HepG2 (cell line): Measurements from ENCODE around the gene ABHD4. TPM values are rescaled to one million over a fixed set of nuclear protein-coding genes. Genes with fewer than 3 reads are reported as not detected.

Source experiments
- ATAC-seq: fragments of 200-7000 bp; cut with Tn5 transposase; 3 replicates; pipeline ENCODE4 v1.9.1; 2020; ENCODE audit warnings: mild to moderate bottlenecking, moderate library complexity
- BruUV-seq: library from RNA; stranded (reverse); fragments of 400-500 nt; replicated peaks from 2 replicates; lab custom pipeline; 2021; lab: Mats Ljungman, UMichigan
- CTCF ChIA-PET: fragments of 300-600 bp; formaldehyde crosslinking; extraction: SDS; loops from one replicate; lab custom pipeline; 2021; ENCODE audit warnings: low total read pairs, inconsistent platforms, low intra/inter-chr PET ratio; lab: Yijun Ruan, JAX
- POLR2A ChIA-PET: fragments of 350-600 bp; sonication (Branson Sonifier 250); formaldehyde crosslinking; loops from one replicate; lab custom pipeline; 2020; ENCODE audit warnings: antibody characterized with exemption, inconsistent platforms; lab: Yijun Ruan, JAX
- DNase-seq: peaks from one replicate; pipeline ENCODE4 v3.0.0-alpha.2; 2015; ENCODE audit warnings: low spot score
- FAIRE-seq: peaks from 3 replicates; lab custom pipeline; 2011; peaks lifted over from hg19 to GRCh38; lab: Jason Lieb, UNC
- H2AFZ ChIP-seq: one replicate; pipeline ENCODE4 v1.6.1; 2011; ENCODE audit warnings: low read length, inconsistent platforms
- H3K27ac ChIP-seq: fragments of 300-600 bp; 3 replicates; pipeline ENCODE4 v1.8.0; 2011; ENCODE audit warnings: mixed run types, mild to moderate bottlenecking, mixed read lengths, low read length, inconsistent platforms; ENCODE audit not compliant: insufficient read depth; ENCODE audit errors: extremely low read length
- H3K27me3 ChIP-seq, 2 experiments: fragments of 200-600 bp in 1 of 2; 2 replicates in 1 of 2; 3 replicates in 1 of 2; pipeline versions ENCODE4 v1.6.0 to v1.8.0; 2011; ENCODE audit warnings: low read length in 2 of 2, mild to moderate bottlenecking in 2 of 2, moderate library complexity in 2 of 2, inconsistent platforms in 1 of 2; ENCODE audit not compliant: insufficient read depth in 2 of 2, control insufficient read depth in 1 of 2
- H3K36me3 ChIP-seq, 2 experiments: fragments of 200-600 bp in 1 of 2; replicated peaks in 1 of 2; 2 replicates in 1 of 2; 3 replicates in 1 of 2; pipeline versions ENCODE4 v1.5.1 to v1.8.0; 2011; ENCODE audit warnings: low read length in 2 of 2, inconsistent platforms in 1 of 2; ENCODE audit not compliant: insufficient read depth in 2 of 2, control insufficient read depth in 1 of 2
- H3K4me1 ChIP-seq: 2 replicates; pipeline ENCODE4 v1.5.1; 2012; ENCODE audit warnings: low read length, inconsistent platforms; ENCODE audit not compliant: insufficient read depth
- H3K4me2 ChIP-seq: 2 replicates; pipeline ENCODE4 v1.6.0; 2011; ENCODE audit warnings: low read depth, low read length, inconsistent platforms
- H3K4me3 ChIP-seq, 3 experiments: fragments of 200-600 bp in 1 of 3; sonication (generic), shearing (Covaris generic) in 1 of 3; replicated peaks in 1 of 3; 2 replicates each; pipeline ENCODE4 v1.5.1; 2011 to 2016; ENCODE audit warnings: low read length in 3 of 3, inconsistent platforms in 2 of 3, low read depth in 2 of 3, mild to moderate bottlenecking in 2 of 3, control low read depth in 1 of 3, mixed read lengths in 1 of 3; ENCODE audit not compliant: insufficient read depth in 1 of 3
- H3K79me2 ChIP-seq: one replicate; pipeline ENCODE4 v1.6.1; 2011; ENCODE audit warnings: low read length, inconsistent platforms; ENCODE audit not compliant: insufficient read depth
- H3K9ac ChIP-seq: 2 replicates; pipeline ENCODE4 v1.6.0; 2011; ENCODE audit warnings: mild to moderate bottlenecking, low read depth, low read length, inconsistent platforms; ENCODE audit not compliant: insufficient read depth
- H3K9me3 ChIP-seq: 2 replicates; pipeline ENCODE4 v1.5.1; 2012; ENCODE audit warnings: mild to moderate bottlenecking, low read length
- H4K20me1 ChIP-seq: 2 replicates; pipeline ENCODE4 v1.6.0; 2011; ENCODE audit warnings: inconsistent platforms, mild to moderate bottlenecking, low read length, moderate library complexity; ENCODE audit not compliant: insufficient read depth
- EP300 ChIP-seq, 3 experiments: sonication (generic) in 1 of 3; formaldehyde crosslinking in 1 of 3; IDR thresholded peaks; 2 replicates each; pipeline versions ENCODE4 v1.5.1 to v1.6.1; 2011 to 2020; ENCODE audit warnings: low read depth in 2 of 3, low read length in 2 of 3, borderline replicate concordance in 1 of 3, improper control_type of control experiment in 1 of 3, mild to moderate bottlenecking in 1 of 3, missing genetic modification reagents in 1 of 3, moderate library complexity in 1 of 3
- HIVEP1 ChIP-seq: sonication (generic); formaldehyde crosslinking; IDR thresholded peaks from 2 replicates; pipeline ENCODE4 v1.4.0; 2020; ENCODE audit warnings: mild to moderate bottlenecking, missing genetic modification reagents
- HNRNPK ChIP-seq: fragments of 200-400 bp; formaldehyde crosslinking; IDR thresholded peaks from 2 replicates; pipeline ENCODE4 v1.6.1; 2018; ENCODE audit warnings: low read length, low read depth, moderate library complexity, mild to moderate bottlenecking; ENCODE audit not compliant: poor library complexity, severe bottlenecking
- NBN ChIP-seq: fragments of 450-650 bp; conservative IDR thresholded peaks from 2 replicates; pipeline ENCODE4 v1.6.1; 2017
- PCBP1 ChIP-seq: fragments of 200-400 bp; formaldehyde crosslinking; IDR thresholded peaks from 2 replicates; pipeline ENCODE4 v1.6.1; 2017; ENCODE audit warnings: mild to moderate bottlenecking, low read depth, low read length, borderline replicate concordance
- PCBP2 ChIP-seq: fragments of 200-400 bp; formaldehyde crosslinking; optimal IDR thresholded peaks from 2 replicates; pipeline ENCODE3; 2018; ENCODE audit warnings: low read length, low read depth; ENCODE audit not compliant: poor library complexity, severe bottlenecking
- THRA ChIP-seq: sonication (generic); formaldehyde crosslinking; IDR thresholded peaks from 2 replicates; pipeline ENCODE4 v1.4.0; 2020; ENCODE audit warnings: missing genetic modification reagents, borderline replicate concordance
- ZNF496 ChIP-seq: sonication (generic); formaldehyde crosslinking; IDR thresholded peaks from 2 replicates; pipeline ENCODE4 v1.8.1; 2023; ENCODE audit warnings: mild to moderate bottlenecking, moderate library complexity, missing genetic modification reagents; ENCODE audit not compliant: insufficient replicate concordance
- WGBS: methylation state at CpG from one replicate; pipeline ENCODE4 v1.1.6; 2017; ENCODE audit warnings: low lambda C conversion rate; 5-methylcytosine and 5-hydroxymethylcytosine counted together
- in situ Hi-C: cut with HindIII; loops from 2 replicates; pipeline ENCODE4 v1.10.0; 2017; ENCODE audit warnings: low pct_unique_long_range_greater_than_20kb; ENCODE audit not compliant: extremely low pct_ligation_motif_present
- intact Hi-C: fragments of 100-400 bp; cut with micrococcal nuclease; formaldehyde crosslinking; loops from one replicate; pipeline ENCODE4 v1.10.0; 2022; ENCODE audit not compliant: unreplicated experiment
- polyA plus RNA-seq, 8 experiments: library from polyadenylated mRNA; depleted of rRNA in 3 of 8; stranded (reverse) in 7 of 8; unstranded in 1 of 8; fragments of >200 nt; fragmentation: Illumina TruSeq in 4 of 8; extraction: Trizol in 4 of 8; gene quantifications; 2 replicates each; pipeline versions ENCODE4 v1.2.1 to v1.2.3, GENCODE V29; 2011 to 2016; ENCODE audit warnings: low read depth in 4 of 8, missing spikeins in 1 of 8, mixed read lengths in 1 of 8; ENCODE audit not compliant: insufficient read depth in 1 of 8
- total RNA-seq, 5 experiments: library from RNA; depleted of rRNA; stranded (reverse); fragments of >200 nt; fragmentation: Illumina TruSeq; extraction: Trizol; gene quantifications; 2 replicates each; pipeline ENCODE4 v1.2.3, GENCODE V29; 2016; ENCODE audit warnings: low read depth in 1 of 5

ABHD4 gene
- total and polyA plus RNA-seq, 2 of the 13 experiments (the other 11 are each of a cell fraction or from before 2014, with no cell fraction given), result 16.1 to 47.5 TPM

- intact Hi-C loops, result no loop called here
- Histone ChIP-seq H2AFZ (no peak overlapping the region), H4K20me1 (no peaks in the 10 kb centered on the region), H3K27ac (no peak overlapping the region), H3K27me3 (no peaks in the 10 kb centered on the region), H3K4me2 (no peak overlapping the region), H3K4me3 (no peak overlapping the region), H3K79me2 (no peaks in the 10 kb centered on the region), H3K36me3 (no peaks in the 10 kb centered on the region), H3K9ac (no peak overlapping the region), H3K9me3 (no peaks in the 10 kb centered on the region), H3K4me1 (peaks cover 14% of the 10 kb centered on the region)
- TF ChIP-seq PCBP1 (peak; percentile 88), NBN (no peak), HNRNPK (peak; percentile 91), PCBP2 (peak; percentile 97)
- FAIRE-seq (no peak), ATAC-seq (no peak), DNase-seq (no peak)
- CTCF ChIA-PET, result no interaction called here
- POLR2A ChIA-PET, result no interaction called here
- in situ Hi-C loops, result no loop called here
- BruUV-seq, result no TSS peak
Observed at GRCh38 chr14:22640192-22640591, 42.1 kb downstream of the ABHD4 start.

- Histone ChIP-seq H3K27ac (no peak overlapping the region), H3K27me3 (no peaks in the 10 kb centered on the region), H3K9me3 (no peaks in the 10 kb centered on the region), H3K4me1 (peaks cover 14% of the 10 kb centered on the region), H2AFZ (no peak overlapping the region), H3K4me2 (no peak overlapping the region), H3K79me2 (no peaks in the 10 kb centered on the region), H3K4me3 (no peak overlapping the region)
- DNase-seq (no peak), ATAC-seq (peak; percentile 51)
- POLR2A ChIA-PET, result interaction anchor here (0.7 kb wide), 1 partner anchor 132 kb away, joined by 3 read pairs; no protein-coding TSS in a partner anchor
- 3% methylated on average over 3 of the region's 3 CpGs for WGBS
- intact Hi-C loops, result no loop called here
- no peak for TF ChIP-seq HIVEP1 (CRISPR knock-in tag)
- TF ChIP-seq EP300 (IDR thresholded peaks at IDR 0.05; ENCODE audit: low read depth in 2 of 2, low read length in 2 of 2), result no peak
- TF ChIP-seq EP300 (CRISPR knock-in tag; IDR thresholded peaks at IDR 0.05; ENCODE audit: borderline replicate concordance), result no peak
- TF ChIP-seq ZNF496 (CRISPR knock-in tag), result no peak
- TF ChIP-seq THRA (CRISPR knock-in tag), result 0 out of 2 replicates have a peak, but pooled peaks have one; percentile 14
- TF ChIP-seq, all 625 proteins: peak for 1
- Histone ChIP-seq H4K20me1 (no peaks in the 10 kb centered on the region), H3K36me3 (no peaks in the 10 kb centered on the region), H3K9ac (no peak overlapping the region)
- FAIRE-seq, result peak; percentile 4
- in situ Hi-C loops, result no loop called here
- CTCF ChIA-PET, result interaction anchor here (1.7 kb wide), 1 partner anchor 85 kb away, joined by 6 read pairs; no protein-coding TSS in a partner anchor
- no TSS peak for BruUV-seq
Observed at GRCh38 chr14:22641846-22642245, 43.7 kb downstream of the ABHD4 start.
